Ovary (tissue), 9 donors: ENCODE data around the gene RHEB. TPM values are rescaled to one million over a fixed set of nuclear protein-coding genes. Genes with fewer than 3 reads are reported as not detected.

ENCODE experiments used
- DNase-seq, 5 donors: peaks; one replicate each; pipeline ENCODE4 v3.0.0-alpha.2; 2019 to 2020
- H3K27ac ChIP-seq, 2 donors: fragments of 200-600 bp; one replicate each; pipeline versions ENCODE4 v1.5.1 to v1.8.0; 2019 to 2022
- H3K27me3 ChIP-seq: fragments of 200-600 bp; one replicate; pipeline ENCODE4 v1.8.0; 2022
- H3K36me3 ChIP-seq: fragments of 200-600 bp; sonication (generic); one replicate; pipeline ENCODE4 v1.5.1; 2019
- H3K4me1 ChIP-seq: one replicate; pipeline ENCODE4 v1.8.1; 2013; ENCODE audit warnings: mild to moderate bottlenecking, moderate library complexity; ENCODE audit not compliant: insufficient read depth
- H3K4me3 ChIP-seq: fragments of 200-600 bp; sonication (generic); one replicate; pipeline ENCODE4 v1.5.1; 2017
- H3K9me3 ChIP-seq, 2 donors: fragments of 200-600 bp in 1 of 2; sonication (generic) in 1 of 2; one replicate each; pipeline versions ENCODE4 v1.5.1 to v1.8.1; 2013 to 2019; ENCODE audit warnings: mild to moderate bottlenecking in 1 of 2, moderate library complexity in 1 of 2
- CTCF ChIP-seq, 3 donors: fragments of 450-650 bp in 2 of 3; fragments of 200-600 bp in 1 of 3; IDR thresholded peaks; one replicate each; pipeline versions ENCODE4 v1.5.1 to v1.8.0; 2016 to 2022; ENCODE audit warnings: antibody characterized with exemption in 3 of 3, mild to moderate bottlenecking in 1 of 3
- EP300 ChIP-seq: sonication (generic); formaldehyde crosslinking; IDR thresholded peaks from one replicate; pipeline ENCODE4 v1.6.1; 2017; ENCODE audit warnings: antibody characterized with exemption
- POLR2A ChIP-seq: fragments of 450-650 bp; IDR thresholded peaks from one replicate; pipeline ENCODE4 v1.6.1; 2017; ENCODE audit warnings: antibody characterized with exemption, mild to moderate bottlenecking, moderate library complexity
- WGBS, 3 donors: extraction: QIAGEN DNeasy Blood & Tissue Kit in 1 of 3; methylation state at CpG; one replicate each; pipeline versions ENCODE4 v1.1.5 to v1.1.7; 2013 to 2017; 5-methylcytosine and 5-hydroxymethylcytosine counted together
- intact Hi-C, 4 donors: fragments of 100-400 bp; cut with DNase I; formaldehyde crosslinking; loops; one replicate each; pipeline versions ENCODE4 v1.11.0 to v1.15.1; 2022 to 2023
- polyA plus RNA-seq, 2 donors: library from polyadenylated mRNA; stranded (reverse); fragments of 200-250 nt in 1 of 2; fragments of 350-450 nt in 1 of 2; fragmentation: Illumina TruSeq in 1 of 2; extraction: RNeasy Lipid Tissue Mini Kit (QIAGEN cat#74804) in 1 of 2; gene quantifications; one replicate each; pipeline ENCODE4 v1.2.3, GENCODE V29; 2013 to 2014
- total RNA-seq, 7 donors: library from RNA; depleted of rRNA in 2 of 7; stranded (reverse); fragments of >200 nt in 2 of 7; fragmentation: NEBNext Ultra II Directional in 3 of 7; extraction: Animal tissue kit (Norgen Biotek cat#: 25700) in 3 of 7; gene quantifications; one replicate each; pipeline versions ENCODE4 v1.1.0 to v1.2.4, GENCODE V29; 2016 to 2023
- donor health status: DM: no; HTN: no; CAD: no; lungs with moderate emphysema.
- donor health status: DM: no; HTN: no; CAD: no.
- donor health status: Bipolar disorder and iron deficiency.
- donor health status: DM: yes; HTN: yes; CAD: no.
- donor health status: DM: no; HTN: no; CAD: no.
- donor health status: DM: yes; HTN: yes; CAD: no.

Gene RHEB
- total and polyA plus RNA-seq, 9 donors = 77.6 to 167 (median 91.8) TPM

DNA sequence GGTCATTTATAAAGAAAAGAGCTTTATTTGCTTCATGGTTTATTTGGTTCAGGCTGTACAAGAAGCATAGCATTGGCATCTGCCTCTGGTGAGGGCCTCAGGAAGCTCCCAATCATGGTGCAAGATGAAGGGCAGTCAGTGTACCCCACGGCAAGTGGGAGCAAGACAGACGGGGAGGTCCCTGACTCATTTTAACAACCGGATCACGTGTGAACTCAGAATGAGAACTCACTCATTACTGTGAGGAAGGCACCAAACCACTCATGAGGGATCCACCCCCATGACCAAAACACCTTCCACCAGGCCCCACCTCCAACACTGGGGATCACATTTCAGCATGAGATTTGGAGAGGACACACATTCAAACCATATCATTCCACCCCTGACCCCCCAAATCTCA is 64.0 kb downstream of the RHEB start:
- no peaks in the 10 kb centered on the region for H3K36me3 ChIP-seq
- no peak for TF ChIP-seq POLR2A
- TF ChIP-seq EP300 = no peak
- no peak for TF ChIP-seq CTCF (IDR thresholded peaks at IDR 0.05)
- intact Hi-C loops = loop anchor here in 2 of 4 donors (5.0 kb wide), 2 partner anchors 177 to 302 kb away; no protein-coding TSS in a partner anchor
- H3K9me3 ChIP-seq = no peaks in the 10 kb centered on the region
- no peak overlapping the region for H3K27ac ChIP-seq
- peaks cover 6% of the 10 kb centered on the region for H3K4me1 ChIP-seq
- H3K27me3 ChIP-seq = no peaks in the 10 kb centered on the region
- H3K4me3 ChIP-seq = no peak overlapping the region
- no peak for DNase-seq
- WGBS, 3 donors = 82 to 86% (median 84%) methylated on average over 4 of the region's 4 CpGs

- no peak overlapping the region for H3K4me3 ChIP-seq
- WGBS, 3 donors = 89 to 93% (median 92%) methylated on average over 15 of the region's 15 CpGs
- H3K27me3 ChIP-seq = no peaks in the 10 kb centered on the region
- peak in 2 of 5 donors; percentile 21 to 23 for DNase-seq
- H3K27ac ChIP-seq = no peak overlapping the region
- intact Hi-C loops = loop anchor here in 2 of 4 donors (5.0 kb wide), 2 partner anchors 177 to 302 kb away; no protein-coding TSS in a partner anchor
- peaks cover 3% of the 10 kb centered on the region for H3K4me1 ChIP-seq
- no peaks in the 10 kb centered on the region for H3K36me3 ChIP-seq
- no peak for TF ChIP-seq CTCF (IDR thresholded peaks at IDR 0.05)
- no peak for TF ChIP-seq POLR2A
- no peak for TF ChIP-seq EP300
- H3K9me3 ChIP-seq = no peaks in the 10 kb centered on the region
These were observed 64.7 kb downstream of the RHEB start for GRCh38 chr7:151454932-151455530.

DNA sequence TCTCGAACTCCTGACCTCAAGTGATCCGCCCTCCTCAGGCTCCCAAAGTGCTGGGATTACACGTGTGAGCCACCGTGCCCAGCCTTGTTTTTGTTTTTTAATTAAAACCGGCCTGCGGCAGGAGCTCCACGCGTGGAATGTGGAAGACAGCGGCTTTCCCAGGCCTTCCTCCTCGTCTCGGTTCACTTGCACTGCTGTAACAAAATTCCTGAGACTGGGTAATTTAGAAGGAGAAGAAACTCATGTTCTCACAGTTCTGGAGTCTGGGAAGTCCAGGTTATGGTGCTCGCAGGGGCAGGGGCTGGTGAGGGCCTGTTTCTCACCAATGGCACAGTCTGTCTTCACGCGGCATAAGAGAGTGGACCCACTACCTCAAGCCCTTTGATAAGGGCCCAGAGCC is 65.4 kb downstream of the RHEB start:
- H3K9me3 ChIP-seq = no peaks in the 10 kb centered on the region
- DNase-seq = no peak
- intact Hi-C loops = no loop called here
- 82 to 85% (median 84%) methylated on average over 14 of the region's 14 CpGs for WGBS, 3 donors
- no peaks in the 10 kb centered on the region for H3K27me3 ChIP-seq
- TF ChIP-seq CTCF (IDR thresholded peaks at IDR 0.05) = no peak
- no peak for TF ChIP-seq EP300
- TF ChIP-seq POLR2A = no peak
- H3K27ac ChIP-seq = no peak overlapping the region
- no peaks in the 10 kb centered on the region for H3K36me3 ChIP-seq
- H3K4me1 ChIP-seq = no peaks in the 10 kb centered on the region
- H3K4me3 ChIP-seq = no peak overlapping the region

- 79 to 85% (median 83%) methylated on average over 13 of the region's 13 CpGs for WGBS, 3 donors
- no peaks in the 10 kb centered on the region for H3K4me1 ChIP-seq
- no peaks in the 10 kb centered on the region for H3K9me3 ChIP-seq
- H3K4me3 ChIP-seq = no peak overlapping the region
- intact Hi-C loops = no loop called here
- DNase-seq = peak in 2 of 5 donors; percentile 16 to 29
- no peaks in the 10 kb centered on the region for H3K27me3 ChIP-seq
- no peaks in the 10 kb centered on the region for H3K36me3 ChIP-seq
- TF ChIP-seq POLR2A (no peak), CTCF (IDR thresholded peaks at IDR 0.05) (no peak), EP300 (no peak)
- no peak overlapping the region for H3K27ac ChIP-seq
These were observed 66.3 kb downstream of the RHEB start for GRCh38 chr7:151453326-151453791.
